AG04449 (cell line): ENCODE results near the gene FNDC3B.

Experiments used
- CTCF ChIA-PET: fragments of 350-600 bp; formaldehyde crosslinking; extraction: SDS; loops from one replicate; lab custom pipeline; 2021; ENCODE audit warnings: antibody characterized with exemption; lab: Yijun Ruan, JAX
- POLR2A ChIA-PET: fragments of 400-600, 350-600 bp; formaldehyde crosslinking; extraction: SDS; loops from one replicate; lab custom pipeline; 2020; ENCODE audit warnings: antibody characterized with exemption, inconsistent platforms; lab: Yijun Ruan, JAX
- DNase-seq: peaks from one replicate; pipeline ENCODE4 v3.0.0-alpha.2; 2010; ENCODE audit warnings: low read depth, low spot score
- H3K4me3 ChIP-seq: 2 replicates; pipeline ENCODE4 v1.5.1; 2011; ENCODE audit warnings: low read depth, mild to moderate bottlenecking, control low read depth, low read length
- TF ChIP-seq, protein P1 (sequence below): IDR thresholded peaks from one replicate; pipeline ENCODE4 v1.5.1; 2011; ENCODE audit warnings: mild to moderate bottlenecking, moderate library complexity, low read length, control low read depth, inconsistent platforms; ENCODE audit not compliant: insufficient read depth; ENCODE audit errors: missing control alignments

Gene FNDC3B

DNA sequence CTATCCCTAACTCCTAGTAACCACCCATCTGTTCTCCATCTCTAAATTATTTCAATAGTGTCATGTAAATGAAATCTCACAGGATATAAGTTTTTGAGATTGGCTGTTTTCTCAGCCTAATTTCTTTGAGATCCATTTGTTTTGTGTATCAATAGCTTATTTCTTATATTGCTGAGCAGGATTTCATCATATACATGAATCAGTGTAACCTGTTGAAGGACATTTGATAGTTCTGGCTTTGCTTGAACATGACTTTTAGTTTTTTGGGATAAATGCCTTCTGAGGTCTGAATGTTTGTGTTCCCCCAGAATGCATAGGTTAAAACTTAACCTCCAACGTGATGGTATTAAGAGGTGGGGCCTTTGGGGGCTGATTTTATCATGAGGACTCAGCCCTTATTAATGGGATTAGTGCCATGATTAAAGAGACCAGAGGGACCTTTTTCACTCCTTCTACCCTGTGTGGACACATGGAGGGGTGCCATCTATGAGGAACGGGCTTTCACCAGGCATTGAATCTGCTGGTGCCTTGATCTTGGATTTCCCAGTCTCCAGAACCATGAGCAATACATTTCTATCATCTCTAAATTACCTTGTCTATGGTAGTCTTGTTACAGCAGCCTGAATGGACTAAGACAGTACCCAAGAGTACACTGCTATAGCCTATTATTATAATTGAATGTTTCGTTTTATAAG lies 118.3 kb downstream of the FNDC3B start:
- CTCF ChIA-PET, result no interaction called here
- DNase-seq, result no peak
- TF ChIP-seq, protein P1, sequence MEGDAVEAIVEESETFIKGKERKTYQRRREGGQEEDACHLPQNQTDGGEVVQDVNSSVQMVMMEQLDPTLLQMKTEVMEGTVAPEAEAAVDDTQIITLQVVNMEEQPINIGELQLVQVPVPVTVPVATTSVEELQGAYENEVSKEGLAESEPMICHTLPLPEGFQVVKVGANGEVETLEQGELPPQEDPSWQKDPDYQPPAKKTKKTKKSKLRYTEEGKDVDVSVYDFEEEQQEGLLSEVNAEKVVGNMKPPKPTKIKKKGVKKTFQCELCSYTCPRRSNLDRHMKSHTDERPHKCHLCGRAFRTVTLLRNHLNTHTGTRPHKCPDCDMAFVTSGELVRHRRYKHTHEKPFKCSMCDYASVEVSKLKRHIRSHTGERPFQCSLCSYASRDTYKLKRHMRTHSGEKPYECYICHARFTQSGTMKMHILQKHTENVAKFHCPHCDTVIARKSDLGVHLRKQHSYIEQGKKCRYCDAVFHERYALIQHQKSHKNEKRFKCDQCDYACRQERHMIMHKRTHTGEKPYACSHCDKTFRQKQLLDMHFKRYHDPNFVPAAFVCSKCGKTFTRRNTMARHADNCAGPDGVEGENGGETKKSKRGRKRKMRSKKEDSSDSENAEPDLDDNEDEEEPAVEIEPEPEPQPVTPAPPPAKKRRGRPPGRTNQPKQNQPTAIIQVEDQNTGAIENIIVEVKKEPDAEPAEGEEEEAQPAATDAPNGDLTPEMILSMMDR, result no peak
- POLR2A ChIA-PET, result no interaction called here
- no peak overlapping the region for H3K4me3 ChIP-seq

DNA sequence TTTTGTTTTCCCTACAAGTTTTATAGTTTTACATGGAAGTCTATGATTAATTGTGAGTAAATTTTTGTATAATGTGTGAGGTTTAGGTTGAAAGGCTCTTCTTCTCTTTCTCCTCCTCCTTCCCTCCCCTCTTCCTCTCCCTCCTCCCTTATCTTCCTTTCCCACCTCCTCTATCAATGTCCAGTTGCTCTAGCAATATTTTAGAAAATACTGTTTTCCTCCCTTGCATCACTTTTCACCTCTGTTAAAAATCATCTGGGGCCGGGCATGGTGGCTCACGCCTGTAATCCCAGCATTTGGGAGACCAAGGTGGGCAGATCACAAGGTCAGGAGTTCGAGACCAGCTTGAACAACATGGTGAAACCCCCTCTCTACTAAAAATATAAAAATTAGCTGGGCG lies 119.4 kb downstream of the FNDC3B start:
- POLR2A ChIA-PET, result interaction anchor here (0.7 kb wide), 1 partner anchor 155 kb away, joined by 4 read pairs; no protein-coding TSS in a partner anchor

DNA sequence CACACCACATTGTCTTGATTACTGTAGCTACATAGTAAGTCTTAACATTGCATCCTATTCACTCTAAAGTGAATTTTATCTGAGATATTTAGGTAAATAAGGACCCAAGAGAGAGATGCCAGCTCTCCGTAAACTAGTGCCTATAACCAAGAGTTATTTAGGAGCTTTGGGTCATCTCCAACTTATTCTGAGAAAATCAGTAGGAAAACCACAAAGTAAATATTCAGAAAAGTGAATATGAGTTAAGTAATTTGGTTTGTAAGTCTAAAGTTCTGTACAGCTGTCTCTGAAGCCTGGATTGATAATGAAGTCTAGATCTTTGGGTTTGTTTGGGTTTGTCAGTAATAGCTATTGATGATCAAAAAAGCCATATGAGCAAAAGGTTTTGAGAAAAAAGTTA lies 120.0 kb downstream of the FNDC3B start:
- no peak overlapping the region for H3K4me3 ChIP-seq
- no peak for DNase-seq
- TF ChIP-seq, protein P1, result no peak
- ChIA-PET CTCF (no interaction called here), POLR2A (no interaction called here)

More for the DNA sequence above, 119.4 kb downstream of the FNDC3B start:
- CTCF ChIA-PET, result no interaction called here
- H3K4me3 ChIP-seq, result no peak overlapping the region
- TF ChIP-seq, protein P1, result no peak
- DNase-seq, result no peak

DNA sequence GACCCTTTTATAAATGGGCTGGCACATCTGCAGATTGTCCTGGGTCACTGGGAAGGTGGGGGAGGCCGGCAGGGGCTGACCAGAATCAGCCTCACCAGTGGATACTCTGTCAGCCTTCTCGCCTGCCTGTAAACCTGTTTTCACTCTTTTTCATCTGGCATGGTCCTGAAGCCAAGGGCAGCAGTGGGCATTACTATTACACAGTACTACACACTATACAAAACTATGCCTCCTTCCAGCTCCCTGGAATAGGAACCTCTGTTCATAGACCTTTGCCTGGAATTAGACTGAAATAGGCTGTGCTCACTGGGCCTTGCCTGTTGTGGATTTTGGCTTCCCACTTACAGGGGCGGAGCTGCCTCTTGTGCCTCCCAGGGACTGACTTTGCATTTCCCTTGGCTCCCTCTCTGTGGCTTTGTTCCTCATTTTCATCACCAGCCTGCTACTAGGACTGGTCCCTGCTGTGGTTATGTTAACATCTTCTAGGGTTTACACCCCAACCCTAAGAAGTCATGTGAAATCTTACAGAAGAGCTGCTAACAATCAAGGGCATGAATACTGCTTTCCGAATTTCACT lies 120.7 kb downstream of the FNDC3B start:
- DNase-seq, result no peak
- TF ChIP-seq, protein P1, result no peak
- ChIA-PET CTCF (no interaction called here), POLR2A (no interaction called here)
- no peak overlapping the region for H3K4me3 ChIP-seq

DNA sequence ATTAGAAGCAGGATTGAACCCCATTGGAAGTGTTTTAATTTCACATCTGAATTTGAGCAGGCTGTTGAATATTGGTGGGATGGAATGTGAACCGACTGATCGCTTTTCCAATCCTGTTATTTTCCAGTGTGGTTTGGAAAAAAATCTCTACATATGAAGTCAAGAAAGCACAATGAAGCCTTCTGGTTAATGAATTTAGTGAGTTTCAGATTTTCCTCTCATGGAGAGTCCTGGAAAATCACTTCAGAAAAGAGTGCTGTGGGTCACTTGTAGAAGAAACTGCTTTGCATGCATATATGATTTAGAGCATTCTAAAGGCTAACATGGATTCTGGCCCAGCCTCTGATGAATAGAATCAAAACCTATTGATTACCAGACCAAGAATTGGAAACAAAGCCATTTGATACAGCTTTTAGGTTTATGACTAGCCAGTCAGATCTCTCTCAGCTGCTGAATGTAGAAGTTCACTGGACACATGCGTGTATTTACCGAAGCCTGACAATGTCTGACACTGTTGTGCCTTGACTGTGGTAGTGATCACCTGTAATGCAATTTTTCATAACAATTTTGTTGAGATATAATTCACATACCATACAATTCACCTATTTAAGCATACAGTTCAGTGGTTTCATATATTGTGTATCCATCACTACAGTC lies 121.9 kb downstream of the FNDC3B start:
- TF ChIP-seq, protein P1, result no peak
- DNase-seq, result no peak
- H3K4me3 ChIP-seq, result no peak overlapping the region
- CTCF ChIA-PET, result no interaction called here
- POLR2A ChIA-PET, result no interaction called here

DNA sequence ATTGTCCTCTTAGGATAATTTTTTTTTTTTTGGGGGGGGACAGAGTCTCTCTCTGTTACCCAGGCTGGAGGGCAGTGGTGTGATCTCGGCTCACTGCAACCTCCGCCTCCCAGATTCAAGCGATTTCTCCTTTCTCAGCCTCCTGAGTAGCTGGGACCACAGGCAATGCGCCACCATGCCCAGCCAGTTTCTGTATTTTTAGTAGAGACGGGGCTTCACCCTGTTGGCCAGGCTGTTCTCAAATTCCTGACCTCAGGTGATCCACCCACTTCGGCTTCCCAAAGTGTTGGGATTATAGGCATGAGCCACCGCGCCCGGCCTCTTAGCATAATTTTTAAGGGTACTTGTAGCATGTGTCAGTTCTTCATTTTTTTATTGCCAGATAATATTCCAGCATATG lies 122.6 kb downstream of the FNDC3B start:
- H3K4me3 ChIP-seq, result no peak overlapping the region
- CTCF ChIA-PET, result no interaction called here
- TF ChIP-seq, protein P1, result no peak
- POLR2A ChIA-PET, result no interaction called here
- DNase-seq, result no peak
